Activated CD8-positive, alpha-beta T cell treated with anti-CD3 and anti-CD28 coated beads for 36 hours (primary cell): ENCODE data around the gene LPP. TPM values are rescaled to one million over a fixed set of nuclear protein-coding genes. Genes with fewer than 3 reads are reported as not detected.

Source experiments
- ATAC-seq: fragments of 200-7000 bp; cut with Tn5 transposase; one replicate; pipeline ENCODE4 v1.10.0; 2021; ENCODE audit warnings: mild to moderate bottlenecking, moderate library complexity
- CTCF ChIA-PET: fragments of 350-600 bp; sonication (Branson Sonifier 250); formaldehyde crosslinking; loops from one replicate; lab custom pipeline; 2021; ENCODE audit warnings: antibody characterized with exemption; lab: Charles Lee
- POLR2A ChIA-PET: fragments of 350-600 bp; sonication (Branson Sonifier 250); formaldehyde crosslinking; loops from one replicate; lab custom pipeline; 2021; ENCODE audit warnings: antibody characterized with exemption; lab: Charles Lee
- DNase-seq: peaks from one replicate; pipeline ENCODE4 v3.0.0-alpha.2; 2020
- H3K27ac Mint-ChIP-seq: one replicate; pipeline ENCODE4 v1.8.0; 2021; ENCODE audit warnings: mild to moderate bottlenecking, mixed read lengths
- H3K27me3 Mint-ChIP-seq: one replicate; pipeline ENCODE4 v1.8.0; 2021; ENCODE audit warnings: mixed read lengths
- H3K36me3 Mint-ChIP-seq: one replicate; pipeline ENCODE4 v1.8.0; 2021; ENCODE audit warnings: low read depth, mixed read lengths
- H3K4me1 Mint-ChIP-seq: one replicate; pipeline ENCODE4 v1.8.0; 2021; ENCODE audit warnings: low read depth, mixed read lengths
- H3K4me3 Mint-ChIP-seq: one replicate; pipeline ENCODE4 v1.8.0; 2021; ENCODE audit warnings: mild to moderate bottlenecking, moderate library complexity, mixed read lengths
- H3K9me3 Mint-ChIP-seq: one replicate; pipeline ENCODE4 v1.8.0; 2021; ENCODE audit warnings: mixed read lengths
- CTCF ChIP-seq: fragments of 200-600 bp; IDR thresholded peaks from one replicate; pipeline ENCODE4 v1.8.0; 2022; ENCODE audit warnings: antibody characterized with exemption, mild to moderate bottlenecking
- intact Hi-C: fragments of 100-400 bp; cut with micrococcal nuclease; formaldehyde crosslinking; loops from one replicate; pipeline ENCODE4 v1.10.0; 2022
- total RNA-seq, 2 experiments: library from RNA; stranded (reverse); gene quantifications; one replicate each; pipeline ENCODE4 v1.2.3, GENCODE V29; 2021

The LPP gene
- total RNA-seq, 2 experiments from 2014 or later, result 16.4 to 22.6 TPM

DNA sequence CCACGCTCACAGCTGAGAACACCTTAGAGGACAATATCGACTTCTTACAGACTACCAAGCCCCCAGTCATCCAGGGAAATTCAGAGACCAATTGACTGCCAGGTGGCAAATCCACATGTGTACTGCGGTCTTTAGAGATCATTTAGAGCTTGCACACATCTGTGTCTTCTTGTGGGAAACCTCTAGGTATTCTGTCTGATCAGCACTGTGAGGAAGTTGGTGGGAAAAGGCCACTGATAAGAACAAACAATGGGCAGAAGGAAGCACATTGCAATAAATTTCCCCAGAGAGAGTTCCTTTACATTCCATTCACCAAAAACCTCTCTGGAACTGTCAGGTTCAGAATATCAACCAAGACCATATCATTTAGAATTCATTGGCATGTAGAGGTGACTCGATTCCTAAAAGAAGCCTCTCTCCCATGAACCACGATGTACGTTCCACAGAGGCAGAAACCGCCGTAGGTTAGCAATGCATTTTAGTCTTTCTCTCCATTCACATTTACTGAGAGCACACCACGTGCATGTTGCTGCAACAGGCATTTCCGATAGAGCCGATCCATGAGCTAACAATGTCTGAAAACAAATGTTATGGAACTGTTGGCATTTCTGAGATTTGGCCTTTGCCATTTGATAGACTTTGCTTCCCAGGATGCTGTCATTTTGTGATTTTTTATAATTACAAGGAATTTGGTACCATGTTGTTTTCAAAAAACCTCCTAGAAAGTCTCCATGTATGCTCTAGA, 730.5 kb downstream of the LPP start:
- intact Hi-C loops, result no loop called here
- H3K4me1 Mint-ChIP-seq, result no peaks in the 10 kb centered on the region
- H3K9me3 Mint-ChIP-seq, result no peaks in the 10 kb centered on the region
- no peak overlapping the region for H3K27ac Mint-ChIP-seq
- ChIA-PET POLR2A (no interaction called here), CTCF (no interaction called here)
- peaks cover 3% of the 10 kb centered on the region for H3K36me3 Mint-ChIP-seq
- H3K4me3 Mint-ChIP-seq, result no peak overlapping the region
- TF ChIP-seq CTCF, result no peak
- no peaks in the 10 kb centered on the region for H3K27me3 Mint-ChIP-seq
- ATAC-seq (no peak), DNase-seq (no peak)

DNA sequence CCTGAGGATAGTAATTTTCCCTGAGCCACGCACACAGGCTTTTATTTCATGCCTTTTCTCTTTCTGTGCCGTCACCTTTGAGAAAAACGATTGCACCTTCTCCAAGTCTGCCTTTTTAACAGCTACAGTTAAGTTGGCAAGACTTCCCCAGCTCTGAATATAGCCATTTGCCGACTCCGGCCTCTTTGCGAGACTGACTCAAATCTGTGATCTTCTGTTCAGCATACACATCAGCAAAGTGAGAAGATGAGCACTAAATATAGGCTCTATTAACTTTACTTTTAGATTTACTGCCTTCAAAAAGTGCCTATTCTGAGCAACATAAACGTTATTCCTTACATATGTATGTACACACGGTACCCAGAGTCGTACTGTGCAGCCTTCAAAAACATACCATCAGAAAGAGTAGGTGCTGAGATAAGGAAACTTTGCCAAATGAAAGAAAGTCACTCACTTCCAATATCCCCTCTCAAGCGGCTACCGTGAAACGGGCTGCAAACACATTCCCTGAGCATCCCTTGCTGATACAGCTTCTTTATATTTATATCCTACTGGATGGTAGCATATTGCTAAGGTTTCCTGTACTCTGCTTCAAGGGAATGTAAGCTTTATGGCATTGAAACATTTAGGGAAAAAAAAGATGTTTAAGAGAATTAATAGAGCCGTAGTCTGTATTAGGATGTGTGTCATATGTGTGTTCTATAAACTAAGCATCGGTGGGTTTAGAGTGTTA, 734.5 kb downstream of the LPP start:
- no peak for ATAC-seq
- intact Hi-C loops, result no loop called here
- no peak overlapping the region for H3K4me3 Mint-ChIP-seq
- no peak for DNase-seq
- no peaks in the 10 kb centered on the region for H3K9me3 Mint-ChIP-seq
- peaks cover 2% of the 10 kb centered on the region for H3K36me3 Mint-ChIP-seq
- TF ChIP-seq CTCF, result no peak
- no peak overlapping the region for H3K27ac Mint-ChIP-seq
- peaks cover 9% of the 10 kb centered on the region for H3K4me1 Mint-ChIP-seq
- ChIA-PET POLR2A (interaction anchor here (0.5 to 0.6 kb wide), 2 partner anchors 91 to 407 kb away, joined by 3 to 4 read pairs; no protein-coding TSS in a partner anchor), CTCF (no interaction called here)
- no peaks in the 10 kb centered on the region for H3K27me3 Mint-ChIP-seq

GRCh38 chr3:188889054-188889491, 735.1 kb downstream of the LPP start:
- no peak for DNase-seq
- POLR2A ChIA-PET, result no interaction called here
- no peak for TF ChIP-seq CTCF
- H3K4me1 Mint-ChIP-seq, result peaks cover 9% of the 10 kb centered on the region
- no peak for ATAC-seq
- H3K4me3 Mint-ChIP-seq, result no peak overlapping the region
- H3K27ac Mint-ChIP-seq, result no peak overlapping the region
- intact Hi-C loops, result no loop called here
- no peaks in the 10 kb centered on the region for H3K27me3 Mint-ChIP-seq
- no peaks in the 10 kb centered on the region for H3K9me3 Mint-ChIP-seq
- H3K36me3 Mint-ChIP-seq, result peaks cover 2% of the 10 kb centered on the region
- CTCF ChIA-PET, result no interaction called here

DNA sequence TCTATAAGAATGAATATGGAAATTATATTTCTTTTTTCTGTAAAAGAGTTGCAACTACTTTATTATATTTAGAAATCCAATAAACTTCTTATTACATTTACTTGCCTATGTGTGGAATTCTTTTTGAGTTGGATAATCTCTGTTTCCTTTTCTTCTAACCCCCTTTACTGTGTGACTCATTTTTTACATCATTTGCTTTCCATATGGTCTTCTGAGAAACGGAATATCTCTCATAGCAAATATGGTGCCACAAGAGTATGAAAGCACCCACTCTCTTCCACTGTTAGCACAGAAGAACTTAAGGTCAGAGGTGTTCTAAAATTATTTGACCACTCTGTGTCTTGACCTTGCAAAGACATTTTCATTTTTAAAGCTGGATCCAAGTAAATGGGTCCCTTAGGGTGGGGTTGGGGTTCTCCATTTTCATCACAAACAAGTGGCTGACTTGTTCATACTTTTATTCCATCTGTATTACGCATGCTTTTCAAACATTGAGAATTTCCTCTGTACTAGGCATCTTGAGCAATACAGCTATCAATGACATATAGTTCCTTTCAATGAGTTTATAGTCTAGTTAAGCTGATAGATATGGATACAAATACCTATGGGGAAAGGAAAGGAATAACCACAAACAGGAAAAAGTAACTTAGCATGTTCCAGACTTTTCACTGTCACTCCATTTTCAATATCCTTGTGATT, 736.8 kb downstream of the LPP start:
- Mint-ChIP-seq H3K4me3 (no peak overlapping the region), H3K9me3 (no peaks in the 10 kb centered on the region), H3K27ac (no peak overlapping the region), H3K27me3 (no peaks in the 10 kb centered on the region), H3K4me1 (peaks cover 9% of the 10 kb centered on the region), H3K36me3 (peaks cover 2% of the 10 kb centered on the region)
- POLR2A ChIA-PET, result no interaction called here
- TF ChIP-seq CTCF, result no peak
- CTCF ChIA-PET, result no interaction called here
- intact Hi-C loops, result no loop called here
- DNase-seq (no peak), ATAC-seq (no peak)
